Measurements from ENCODE around the gene LY6G6C. TPM values are rescaled to one million over a fixed set of nuclear protein-coding genes. Genes with fewer than 3 reads are reported as not detected.

The LY6G6C gene
- total and polyA plus RNA-seq, 2 donors (not counting 1 experiment from before 2014, with no cell fraction given), result 0.13 TPM; not detected in 1

GRCh38 chr6:31683591-31683990, 38.0 kb downstream of the LY6G6C start:
- TF ChIP-seq CTCF (IDR thresholded peaks at IDR 0.05) (no peak), EZH2 (IDR thresholded peaks at IDR 0.05; ENCODE audit: borderline replicate concordance, insufficient read depth, low read depth, low read length, poor library complexity, severe bottlenecking) (no peak)
- Histone ChIP-seq H3K79me2 (ENCODE audit: control insufficient read depth, insufficient read depth, low read length) (no peaks in the 10 kb centered on the region), H3K27ac (ENCODE audit: low read length in 2 of 2) (no peak overlapping the region), H3K9me3 (ENCODE audit: control extremely low read depth in 1 of 3, control insufficient read depth in 2 of 3, insufficient read depth in 1 of 3, low read length in 2 of 3) (no peaks in the 10 kb centered on the region), H4K20me1 (ENCODE audit: control insufficient read depth, insufficient read depth, low read length, poor library complexity, severe bottlenecking) (no peaks in the 10 kb centered on the region), H3K9ac (ENCODE audit: low read length) (no peak overlapping the region), H3K36me3 (replicated peaks in 1 of 2; ENCODE audit: control extremely low read depth in 1 of 2, control insufficient read depth in 1 of 2, extremely low read depth in 1 of 2, insufficient read depth in 2 of 2, low read length in 1 of 2) (peaks cover 0 to 31% of the 10 kb centered on the region in 2 experiments), H3K4me1 (ENCODE audit: control insufficient read depth in 2 of 2, insufficient read depth in 2 of 2, low read length in 2 of 2) (peaks cover 13 to 31% of the 10 kb centered on the region in 2 donors), H3K4me3 (ENCODE audit: control extremely low read depth in 1 of 5, extremely low read depth in 1 of 5, insufficient read depth in 1 of 5, low read depth in 2 of 5, low read length in 4 of 5) (no peak overlapping the region), H2AFZ (ENCODE audit: insufficient read depth, low read depth, low read length, poor library complexity, severe bottlenecking) (no peak overlapping the region), H3K27me3 (replicated peaks in 1 of 4; ENCODE audit: control extremely low read depth in 1 of 4, control insufficient read depth in 3 of 4, insufficient read depth in 4 of 4, low read length in 3 of 4) (no peaks in the 10 kb centered on the region), H3K4me2 (replicated peaks; ENCODE audit: low read depth, low read length, poor library complexity, severe bottlenecking) (no peak overlapping the region)
- ChIA-PET POLR2A (interaction anchor here (1.0 kb wide), 1 partner anchor 22 kb away, joined by 3 read pairs; no protein-coding TSS in a partner anchor), CTCF (interaction anchor here (0.6 to 1.8 kb wide), 4 partner anchors 40 to 146 kb away, joined by 3 to 9 read pairs (median 4); partner anchors contain the start of gene MPIG6B)
- Mint-ChIP-seq H3K27ac (peak overlapping the region; percentile 59), H3K4me1 (peaks cover 25% of the 10 kb centered on the region), H3K27me3 (no peaks in the 10 kb centered on the region), H3K4me3 (no peak overlapping the region), H3K9me3 (ENCODE audit: insufficient read depth) (no peaks in the 10 kb centered on the region)
- 99% methylated on average over 8 of the region's 13 CpGs for WGBS (ENCODE audit: insufficient coverage)
- intact Hi-C loops (cut with micrococcal nuclease), result no loop called here
- no peak for ATAC-seq (ENCODE audit: low read depth)
- no peak for DNase-seq

GRCh38 chr6:31681135-31681671, 40.3 kb downstream of the LY6G6C start:
- Histone ChIP-seq H3K27me3 (replicated peaks in 1 of 4; ENCODE audit: control extremely low read depth in 1 of 4, control insufficient read depth in 3 of 4, insufficient read depth in 4 of 4, low read length in 3 of 4) (no peaks in the 10 kb centered on the region), H4K20me1 (ENCODE audit: control insufficient read depth, insufficient read depth, low read length, poor library complexity, severe bottlenecking) (no peaks in the 10 kb centered on the region), H3K79me2 (ENCODE audit: control insufficient read depth, insufficient read depth, low read length) (no peaks in the 10 kb centered on the region), H3K4me3 (ENCODE audit: control extremely low read depth in 1 of 5, extremely low read depth in 1 of 5, insufficient read depth in 1 of 5, low read depth in 2 of 5, low read length in 4 of 5) (peak overlapping the region; percentile 44 to 69 (median 53)), H3K4me1 (ENCODE audit: control insufficient read depth in 2 of 2, insufficient read depth in 2 of 2, low read length in 2 of 2) (peaks cover 19 to 38% of the 10 kb centered on the region in 2 donors), H3K9me3 (ENCODE audit: control extremely low read depth in 1 of 3, control insufficient read depth in 2 of 3, insufficient read depth in 1 of 3, low read length in 2 of 3) (no peaks in the 10 kb centered on the region), H3K4me2 (replicated peaks; ENCODE audit: low read depth, low read length, poor library complexity, severe bottlenecking) (peak overlapping the region; percentile 99), H2AFZ (ENCODE audit: insufficient read depth, low read depth, low read length, poor library complexity, severe bottlenecking) (peak overlapping the region; percentile 80), H3K36me3 (replicated peaks in 1 of 2; ENCODE audit: control extremely low read depth in 1 of 2, control insufficient read depth in 1 of 2, extremely low read depth in 1 of 2, insufficient read depth in 2 of 2, low read length in 1 of 2) (peaks cover 0 to 7% of the 10 kb centered on the region in 2 experiments), H3K9ac (ENCODE audit: low read length) (peak overlapping the region; percentile 77), H3K27ac (ENCODE audit: low read length in 2 of 2) (peak overlapping the region in 1 of 2 donors; percentile 50)
- CTCF ChIA-PET, result interaction anchor here (0.6 to 2.3 kb wide), 18 partner anchors 10 to 498 kb away, joined by 3 to 57 read pairs (median 4); partner anchors contain the start of genes ABHD16A, HSPA1A, HSPA1L and LSM2
- POLR2A ChIA-PET, result interaction anchor here (0.5 to 1.5 kb wide), 5 partner anchors 16 to 181 kb away, joined by 3 to 10 read pairs (median 3); partner anchors contain the start of genes ABHD16A and NEU1
- intact Hi-C loops (cut with micrococcal nuclease), result loop anchor here (1.0 to 2.0 kb wide), 4 partner anchors 22 to 272 kb away; partner anchors contain the start of gene ABHD16A
- WGBS (ENCODE audit: insufficient coverage), result 0% methylated on average over 37 of the region's 40 CpGs
- H3K4me3 Mint-ChIP-seq, result peak overlapping the region; percentile 88
- peaks cover 43% of the 10 kb centered on the region for H3K4me1 Mint-ChIP-seq
- peak; percentile 63 for DNase-seq
- no peaks in the 10 kb centered on the region for H3K9me3 Mint-ChIP-seq (ENCODE audit: insufficient read depth)
- TF ChIP-seq EZH2 (IDR thresholded peaks at IDR 0.05; ENCODE audit: borderline replicate concordance, insufficient read depth, low read depth, low read length, poor library complexity, severe bottlenecking) (no peak), CTCF (IDR thresholded peaks at IDR 0.05) (no peak)
- peak; percentile 48 for ATAC-seq (ENCODE audit: low read depth)
- H3K27me3 Mint-ChIP-seq, result no peaks in the 10 kb centered on the region
- H3K27ac Mint-ChIP-seq, result peak overlapping the region; percentile 57
